Gastrocnemius medialis (tissue), 4 donors: ENCODE measurements around the gene LHX2. TPM values are rescaled to one million over a fixed set of nuclear protein-coding genes. Genes with fewer than 3 reads are reported as not detected.
A peak's percentile ranks its signal among the peaks of the same experiment; 100 is the strongest.

Experiments used
- ATAC-seq, 2 donors: fragments of 150-250 bp; one replicate each; pipeline ENCODE4 v1.9.1; 2016
- DNase-seq, 2 donors: peaks; one replicate each; pipeline ENCODE4 v3.0.0-alpha.2; 2019
- H3K27ac ChIP-seq, 4 donors: fragments of 200-600 bp; sonication (generic); 1 replicate in 1 of 4; 2 replicates in 3 of 4; pipeline ENCODE4 v1.5.1; 2016 to 2018; ENCODE audit warnings: mild to moderate bottlenecking in 2 of 4, moderate library complexity in 1 of 4
- H3K27me3 ChIP-seq, 3 donors: fragments of 200-600 bp; sonication (generic) in 2 of 3; 1 replicate in 1 of 3; 2 replicates in 2 of 3; pipeline versions ENCODE4 v1.5.1 to v1.6.0; 2016 to 2019; ENCODE audit warnings: mild to moderate bottlenecking in 1 of 3, moderate library complexity in 1 of 3
- H3K36me3 ChIP-seq, 2 donors: fragments of 200-600 bp; sonication (generic) in 1 of 2; one replicate each; pipeline ENCODE4 v1.5.1; 2017 to 2018
- H3K4me1 ChIP-seq, 2 donors: fragments of 200-600 bp; sonication (generic) in 1 of 2; one replicate each; pipeline ENCODE4 v1.5.1; 2016 to 2017; ENCODE audit warnings: mild to moderate bottlenecking in 2 of 2
- H3K4me3 ChIP-seq, 4 donors: fragments of 200-600 bp; sonication (generic) in 3 of 4; 1 replicate in 1 of 4; 2 replicates in 3 of 4; pipeline ENCODE4 v1.5.1; 2016 to 2019; ENCODE audit warnings: mild to moderate bottlenecking in 2 of 4
- H3K9me3 ChIP-seq, 3 donors: fragments of 200-600 bp; sonication (generic) in 2 of 3; 1 replicate in 1 of 3; 2 replicates in 2 of 3; pipeline ENCODE4 v1.5.1; 2016 to 2019
- CTCF ChIP-seq, 5 experiments: fragments of 450-650 bp in 3 of 5; fragments of 200-600 bp in 2 of 5; sonication (generic) in 2 of 5; IDR thresholded peaks in 4 of 5; conservative IDR thresholded peaks in 1 of 5; 1 replicate in 4 of 5; 2 replicates in 1 of 5; pipeline ENCODE4 v1.5.1; 2016 to 2019; ENCODE audit warnings: antibody characterized with exemption in 5 of 5, mild to moderate bottlenecking in 3 of 5, moderate library complexity in 3 of 5
- POLR2A ChIP-seq, 2 donors: fragments of 450-650 bp; IDR thresholded peaks; one replicate each; pipeline ENCODE4 v1.6.1; 2017; ENCODE audit warnings: antibody characterized with exemption in 2 of 2, mild to moderate bottlenecking in 2 of 2, moderate library complexity in 2 of 2
- in situ Hi-C, 4 donors: fragments of 200-750 bp; cut with MboI; loops; one replicate each; pipeline versions ENCODE4 v1.15.0 to v1.8.0; 2017; ENCODE audit warnings: low sequenced_read_pairs in 4 of 4
- intact Hi-C: fragments of 100-400 bp; cut with DNase I; formaldehyde crosslinking; loops from one replicate; pipeline ENCODE4 v1.15.1; 2023; ENCODE audit warnings: low total_unique reads
- total RNA-seq, 4 donors: library from RNA; depleted of rRNA; stranded (reverse); fragments of >200 nt; gene quantifications; one replicate each; pipeline versions ENCODE4 v1.1.0 to v1.2.3, GENCODE V29; 2016

Gene LHX2
- not detected for total RNA-seq

- Histone ChIP-seq H3K27ac (no peak within 1 kb of the TSS), H3K9me3 (no peaks in the 10 kb centered on the region), H3K4me3 (peak within 1 kb of the TSS; percentile 35 to 52 (median 46)), H3K27me3 (peaks cover 88 to 99% (median 97%) of the 10 kb centered on the region in 3 donors), H3K4me1 (peaks cover 12 to 24% of the 10 kb centered on the region in 2 donors), H3K36me3 (no peaks in the 10 kb centered on the region)
- DNase-seq (no peak), ATAC-seq (peak in 1 of 2 donors; percentile 33)
- TF ChIP-seq POLR2A (IDR thresholded peaks at IDR 0.05): no peak
- no peak for TF ChIP-seq CTCF (IDR thresholded peaks at IDR 0.05 in 4 of 5, conservative IDR thresholded peaks at IDR 0.05 in 1 of 5)
- intact Hi-C loops: no loop called here
- in situ Hi-C loops: no loop called here
These were observed at the start of gene LHX2 for GRCh38 chr9:124011460-124012301. Gene LHX2 (plus strand): TSS chr9:124011768. CDS start chr9:124012349, 581 bp downstream.

GRCh38 chr9:123964761-123965160 lies 46.8 kb upstream of the LHX2 start:
- in situ Hi-C loops: no loop called here
- no peaks in the 10 kb centered on the region for H3K9me3 ChIP-seq
- H3K4me1 ChIP-seq: no peaks in the 10 kb centered on the region
- ATAC-seq (no peak), DNase-seq (no peak)
- no peaks in the 10 kb centered on the region for H3K36me3 ChIP-seq
- no peak overlapping the region for H3K4me3 ChIP-seq
- H3K27me3 ChIP-seq: peaks cover 3 to 9% (median 7%) of the 10 kb centered on the region in 3 donors
- intact Hi-C loops: no loop called here
- no peak overlapping the region for H3K27ac ChIP-seq
- no peak for TF ChIP-seq CTCF (IDR thresholded peaks at IDR 0.05 in 4 of 5, conservative IDR thresholded peaks at IDR 0.05 in 1 of 5)
- TF ChIP-seq POLR2A (IDR thresholded peaks at IDR 0.05): no peak

DNA sequence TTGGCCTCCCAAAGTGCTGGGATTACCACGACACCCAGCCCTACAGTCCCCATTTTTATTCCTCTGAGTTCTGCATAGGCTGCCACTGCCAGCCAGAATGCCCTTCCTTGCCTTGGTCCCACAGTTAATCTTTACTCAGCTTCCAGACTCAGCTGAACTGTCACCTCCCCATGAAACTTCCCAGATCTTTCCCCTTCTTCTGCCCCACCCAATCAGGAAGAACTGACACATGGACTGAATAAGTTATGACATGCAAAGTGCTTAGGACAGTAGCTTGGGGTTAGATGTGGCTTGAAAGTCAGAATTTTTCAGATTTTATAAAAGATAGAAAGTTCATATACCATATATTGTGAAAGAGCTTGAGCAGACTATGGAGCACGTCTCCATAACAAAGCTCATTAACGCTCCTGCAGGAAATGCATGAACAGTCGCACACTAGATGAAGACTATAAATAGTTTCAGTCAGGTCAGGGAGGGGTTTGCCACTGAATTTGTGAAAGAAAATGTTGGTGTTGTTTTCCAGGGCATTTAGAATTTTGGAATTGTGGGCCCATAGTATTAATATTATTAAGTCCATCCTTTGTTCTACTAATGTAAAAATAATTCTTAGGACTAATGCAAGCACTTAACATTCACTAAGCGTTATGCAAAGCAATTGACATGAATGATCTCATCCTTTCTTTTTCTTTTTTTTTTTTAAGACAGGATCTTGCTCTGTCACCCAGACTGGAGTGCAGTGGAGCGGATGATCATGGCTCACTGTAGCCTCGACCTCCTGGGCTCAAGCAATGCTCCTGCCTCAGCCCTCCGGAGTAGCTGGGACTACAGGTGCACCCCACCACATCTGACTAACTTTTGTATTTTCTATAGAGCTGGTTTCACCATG lies 45.5 kb upstream of the LHX2 start:
- no peak for ATAC-seq
- H3K36me3 ChIP-seq: no peaks in the 10 kb centered on the region
- H3K4me1 ChIP-seq: no peaks in the 10 kb centered on the region
- no peak overlapping the region for H3K4me3 ChIP-seq
- peaks cover 3 to 9% (median 7%) of the 10 kb centered on the region in 3 donors for H3K27me3 ChIP-seq
- DNase-seq: no peak
- TF ChIP-seq POLR2A (IDR thresholded peaks at IDR 0.05): no peak
- in situ Hi-C loops (no loop called here), intact Hi-C loops (no loop called here)
- no peaks in the 10 kb centered on the region for H3K9me3 ChIP-seq
- H3K27ac ChIP-seq: no peak overlapping the region

DNA sequence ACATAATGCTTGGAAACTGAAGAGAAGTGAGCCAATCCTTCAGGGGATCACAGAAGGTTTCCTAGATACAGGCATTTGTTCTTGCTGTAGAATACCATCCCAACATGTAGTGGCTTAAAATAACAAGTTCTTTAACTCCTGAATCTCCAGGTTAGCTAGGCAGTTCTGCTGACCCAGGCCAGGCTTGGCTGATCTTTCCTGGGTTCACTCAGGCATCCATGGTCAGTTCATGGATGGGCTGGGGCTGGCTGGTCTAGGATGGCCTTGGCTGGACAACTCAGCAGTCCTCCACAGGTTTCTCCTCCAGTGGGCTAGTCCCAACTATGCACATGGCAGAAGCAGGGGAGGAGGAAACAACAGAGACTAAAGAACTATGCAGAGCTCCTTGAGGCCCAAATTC lies 44.2 kb upstream of the LHX2 start:
- TF ChIP-seq CTCF (IDR thresholded peaks at IDR 0.05 in 4 of 5, conservative IDR thresholded peaks at IDR 0.05 in 1 of 5) (no peak), POLR2A (IDR thresholded peaks at IDR 0.05) (no peak)
- in situ Hi-C loops (no loop called here), intact Hi-C loops (no loop called here)
- Histone ChIP-seq H3K36me3 (no peaks in the 10 kb centered on the region), H3K27me3 (peaks cover 3 to 9% (median 6%) of the 10 kb centered on the region in 3 donors), H3K4me3 (no peak overlapping the region), H3K27ac (no peak overlapping the region), H3K9me3 (no peaks in the 10 kb centered on the region), H3K4me1 (no peaks in the 10 kb centered on the region)
- DNase-seq: no peak
- no peak for ATAC-seq

- intact Hi-C loops: no loop called here
- Histone ChIP-seq H3K36me3 (no peaks in the 10 kb centered on the region), H3K27me3 (peaks cover 3 to 9% (median 4%) of the 10 kb centered on the region in 3 donors), H3K4me3 (no peak overlapping the region), H3K27ac (no peak overlapping the region), H3K4me1 (no peaks in the 10 kb centered on the region), H3K9me3 (no peaks in the 10 kb centered on the region)
- ATAC-seq (no peak), DNase-seq (no peak)
- TF ChIP-seq CTCF (IDR thresholded peaks at IDR 0.05 in 4 of 5, conservative IDR thresholded peaks at IDR 0.05 in 1 of 5) (no peak), POLR2A (IDR thresholded peaks at IDR 0.05) (no peak)
- in situ Hi-C loops: no loop called here
These were observed 39.0 kb upstream of the LHX2 start for GRCh38 chr9:123972618-123973017.
